Mammary epithelial cell (primary cell): ENCODE results near the gene FCRL1.

Source experiments
- CTCF ChIP-seq, 2 donors: IDR thresholded peaks in 1 of 2; conservative IDR thresholded peaks in 1 of 2; 2 replicates each; pipeline ENCODE4 v1.5.1; 2011 to 2012; ENCODE audit warnings: inconsistent platforms in 2 of 2, low read length in 2 of 2, mild to moderate bottlenecking in 2 of 2, control low read depth in 1 of 2, low read depth in 1 of 2; ENCODE audit not compliant: insufficient read depth in 1 of 2; ENCODE audit errors: extremely low read depth in 1 of 2
- EZH2 ChIP-seq: IDR thresholded peaks from 2 replicates; pipeline ENCODE4 v1.6.1; 2012; ENCODE audit warnings: low read length, inconsistent platforms, borderline replicate concordance

GRCh38 chr1:157753611-157754010 lies 66.3 kb downstream of the FCRL1 start:
- no peak for TF ChIP-seq CTCF (conservative IDR thresholded peaks at IDR 0.05 in 1 of 2, IDR thresholded peaks at IDR 0.05 in 1 of 2; ENCODE audit: extremely low read depth in 1 of 2, insufficient read depth in 1 of 2, low read depth in 1 of 2, low read length in 2 of 2)
- TF ChIP-seq EZH2, result no peak
